ENCODE measurements around the gene NLRP11. TPM values are rescaled to one million over a fixed set of nuclear protein-coding genes. Genes with fewer than 3 reads are reported as not detected.

Gene NLRP11
- under 0.01 TPM for total RNA-seq

DNA sequence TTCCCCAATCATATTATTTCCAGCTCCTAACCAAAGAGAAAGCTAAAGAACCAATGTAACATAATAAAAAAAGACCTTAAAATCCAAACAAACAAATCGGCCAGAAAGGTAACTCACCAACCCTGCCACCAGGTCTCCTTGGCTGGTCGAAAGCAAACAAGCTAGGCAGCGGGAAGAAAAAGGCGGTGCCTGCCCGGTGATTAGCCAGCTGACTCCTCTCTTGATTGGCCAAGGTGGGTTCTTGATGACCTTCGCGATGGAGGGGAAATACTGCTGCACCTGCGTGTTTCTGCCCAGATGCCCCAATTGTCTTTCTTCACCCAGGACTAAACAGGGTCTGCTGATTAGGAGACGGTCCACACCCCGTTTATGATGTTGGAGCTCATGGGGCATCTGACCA is at the start of gene NLRP11:
TSS of gene NLRP11 (minus strand) at position 154 of the 400 bp plus-strand sequence. CDS start 13,825 bp downstream, outside the sequence.

DNA sequence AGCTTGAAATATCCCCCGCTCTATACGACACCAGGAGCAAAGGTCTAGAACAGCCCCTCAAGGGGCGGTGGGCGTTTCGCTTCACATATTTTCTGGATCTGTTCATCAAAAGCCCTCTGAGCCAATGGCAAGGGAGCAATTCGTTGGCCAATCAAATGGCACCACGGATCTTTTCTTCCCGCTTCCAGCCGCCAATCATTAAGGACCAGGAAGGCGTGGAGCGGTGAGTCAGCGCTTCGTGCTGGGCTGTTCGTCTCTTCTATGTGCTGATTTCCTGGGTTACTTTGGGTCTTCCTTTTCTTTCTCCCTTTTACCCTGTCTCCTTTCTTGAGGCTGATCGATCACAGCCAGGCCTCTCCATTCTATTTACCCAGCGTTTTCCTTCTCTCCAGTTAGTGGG is 4.5 kb upstream of the NLRP11 start, which contains the start of gene NLRP4:
TSS of gene NLRP4 (plus strand) at position 201 of the 400 bp plus-strand sequence. CDS start 15,541 bp downstream, outside the sequence.

DNA sequence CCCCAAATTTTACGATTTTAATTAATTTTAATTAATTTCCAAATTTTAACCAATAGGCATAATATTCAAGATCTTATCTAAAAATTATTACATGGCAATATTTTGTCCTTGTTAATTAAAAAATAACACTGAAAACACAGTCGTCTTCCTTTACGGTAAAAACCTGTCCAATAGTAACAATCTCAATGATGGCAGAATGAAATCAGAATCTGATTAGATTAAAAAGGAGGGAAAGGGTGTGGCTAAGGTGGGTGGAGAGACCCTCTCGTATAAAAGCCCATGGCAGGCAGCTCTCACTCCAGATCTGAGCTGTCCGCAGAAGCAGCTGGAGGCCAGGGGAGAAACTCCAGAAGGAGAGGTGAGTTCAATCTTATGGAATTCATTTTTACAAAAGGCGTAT is 63.0 kb downstream of the NLRP11 start, which contains the start of gene RFPL4AL1:
TSS of gene RFPL4AL1 (plus strand) at position 301 of the 400 bp plus-strand sequence. CDS start 2,687 bp downstream, outside the sequence.

DNA sequence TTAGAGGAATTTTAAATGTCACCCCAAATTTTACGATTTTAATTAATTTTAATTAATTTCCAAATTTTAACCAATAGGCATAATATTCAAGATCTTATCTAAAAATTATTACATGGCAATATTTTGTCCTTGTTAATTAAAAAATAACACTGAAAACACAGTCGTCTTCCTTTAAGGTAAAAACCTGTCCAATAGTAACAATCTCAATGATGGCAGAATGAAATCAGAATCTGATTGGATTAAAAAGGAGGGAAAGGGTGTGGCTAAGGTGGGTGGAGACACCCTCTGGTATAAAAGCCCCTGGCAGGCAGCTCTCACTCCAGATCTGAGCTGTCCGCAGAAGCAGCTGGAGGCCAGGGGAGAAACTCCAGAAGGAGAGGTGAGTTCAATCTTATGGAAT is 73.0 kb downstream of the NLRP11 start, which contains the start of gene RFPL4A:
TSS of gene RFPL4A (plus strand) at position 301 of the 400 bp plus-strand sequence. CDS start 2,704 bp downstream, outside the sequence.

DNA sequence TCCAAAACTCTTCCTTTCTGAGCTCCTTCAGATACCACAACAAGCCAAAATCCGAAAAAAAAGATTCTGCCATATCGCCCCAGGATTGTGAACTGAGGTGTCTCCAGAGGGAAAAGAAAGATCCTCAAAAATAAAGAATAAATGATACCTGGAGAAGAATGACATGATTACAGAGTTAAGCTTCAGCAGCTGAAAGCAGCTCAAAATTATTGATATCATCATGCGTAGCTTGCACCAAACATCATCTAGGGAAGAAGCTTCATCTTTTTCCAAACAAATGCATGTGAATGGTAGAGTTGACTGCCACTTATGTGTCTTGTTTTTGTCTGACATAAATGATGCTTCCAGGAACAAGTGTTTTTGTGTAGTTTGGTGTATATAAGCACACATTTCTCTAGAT is 93.5 kb downstream of the NLRP11 start, which contains the start of gene NLRP9:
TSS of gene NLRP9 (minus strand) at position 101 of the 400 bp plus-strand sequence. CDS start at position 73, 28 bp downstream.

Other genes starting within 250 kb of the NLRP11 start
- 5.3 TPM for gene FIZ1, start 232.5 kb downstream of the NLRP11 start, total RNA-seq
- gene ZNF524, start 231.7 kb downstream of the NLRP11 start, total RNA-seq = 3.0 TPM
- gene ZNF865, start 226.4 kb downstream of the NLRP11 start, total RNA-seq = 1.8 TPM
- gene ZNF784, start 207.4 kb downstream of the NLRP11 start, total RNA-seq = 6.5 TPM
- gene ZNF580, start 191.0 kb downstream of the NLRP11 start, total RNA-seq = 6.9 TPM
- gene ZNF581, start 188.3 kb downstream of the NLRP11 start, total RNA-seq = 7.8 TPM
- 16.6 TPM for gene CCDC106, start 183.8 kb downstream of the NLRP11 start, total RNA-seq
- 76.1 TPM for gene U2AF2, start 177.0 kb downstream of the NLRP11 start, total RNA-seq
- gene EPN1, start 156.8 kb downstream of the NLRP11 start, total RNA-seq = 33.2 TPM
- gene NLRP9, start 93.6 kb downstream of the NLRP11 start, total RNA-seq = not detected
- gene RFPL4A, start 72.9 kb downstream of the NLRP11 start, total RNA-seq = not detected
- not detected for gene RFPL4AL1, start 62.9 kb downstream of the NLRP11 start, total RNA-seq
- gene NLRP4, start 4.5 kb upstream of the NLRP11 start, total RNA-seq = under 0.01 TPM
- gene NLRP13, start 100.3 kb upstream of the NLRP11 start, total RNA-seq = not detected
- not detected for gene NLRP8, start 115.8 kb upstream of the NLRP11 start, total RNA-seq
- under 0.01 TPM for gene NLRP5, start 154.8 kb upstream of the NLRP11 start, total RNA-seq